HCT116 (cell line): ENCODE data around the gene R3HDML. TPM values are rescaled to one million over a fixed set of nuclear protein-coding genes. Genes with fewer than 3 reads are reported as not detected.

Experiments
- ATAC-seq: fragments of 200-7000 bp; cut with Tn5 transposase; 2 replicates; pipeline ENCODE4 v1.9.1; 2020; ENCODE audit warnings: mild to moderate bottlenecking, moderate library complexity
- BruUV-seq: library from RNA; stranded (reverse); fragments of 400-500 nt; replicated peaks from 2 replicates; lab custom pipeline; 2021; lab: Mats Ljungman, UMichigan
- CTCF ChIA-PET: fragments of 300-600 bp; sonication (Branson Sonifier 250); formaldehyde crosslinking; loops from one replicate; lab custom pipeline; 2021; ENCODE audit warnings: antibody characterized with exemption; lab: Charles Lee
- POLR2A ChIA-PET: fragments of 300-600, 350-600 bp; sonication (Branson Sonifier 250); formaldehyde crosslinking; loops from one replicate; lab custom pipeline; 2021; ENCODE audit warnings: antibody characterized with exemption; lab: Charles Lee
- RAD21 ChIA-PET, 2 experiments: fragments of 300-600 bp; sonication (Branson Sonifier 250); formaldehyde crosslinking; loops; one replicate each; lab custom pipeline; 2023; ENCODE audit warnings: low total read pairs in 2 of 2; ENCODE audit not compliant: uncharacterized antibody in 2 of 2, unreplicated experiment in 2 of 2, low non-redundant PET in 1 of 2; lab: Charles Lee
- DNase-seq: peaks from one replicate; pipeline ENCODE4 v3.0.0-alpha.2; 2010; ENCODE audit warnings: low read depth, low spot score
- H2AFZ ChIP-seq: fragments of 200-600 bp; shearing (Covaris generic), sonication (generic); 2 replicates; pipeline ENCODE4 v1.6.1; 2017; ENCODE audit warnings: low read depth, mixed run types, mixed read lengths, antibody characterized with exemption, low read length; ENCODE audit not compliant: poor library complexity, severe bottlenecking
- H3K27ac ChIP-seq: 2 replicates; pipeline ENCODE4 v1.5.1; 2012; ENCODE audit warnings: low read depth, low read length
- H3K27me3 ChIP-seq: fragments of 200-600 bp; sonication (generic); 2 replicates; pipeline ENCODE4 v1.6.1; 2016; ENCODE audit warnings: mixed run types, low read length, mixed read lengths; ENCODE audit not compliant: insufficient read depth
- H3K36me3 ChIP-seq, 2 experiments: fragments of 200-500 bp in 1 of 2; fragments of 200-600 bp in 1 of 2; sonication (Bioruptor generic) in 1 of 2; sonication (generic) in 1 of 2; 2 replicates each; pipeline versions ENCODE4 v1.5.1 to v1.6.1; 2014 to 2016; ENCODE audit warnings: low read length in 2 of 2, inconsistent platforms in 1 of 2, mixed read lengths in 1 of 2, mixed run types in 1 of 2; ENCODE audit not compliant: insufficient read depth in 2 of 2, control insufficient read depth in 1 of 2
- H3K4me1 ChIP-seq, 2 experiments: fragments of 200-600 bp in 1 of 2; sonication (generic) in 1 of 2; 2 replicates each; pipeline versions ENCODE4 v1.5.1 to v1.6.1; 2012 to 2017; ENCODE audit warnings: low read length in 2 of 2, inconsistent platforms in 1 of 2, mild to moderate bottlenecking in 1 of 2, mixed read lengths in 1 of 2, mixed run types in 1 of 2, moderate library complexity in 1 of 2; ENCODE audit not compliant: insufficient read depth in 2 of 2, control insufficient read depth in 1 of 2
- H3K4me2 ChIP-seq: fragments of 200-600 bp; sonication (generic); 2 replicates; pipeline ENCODE4 v1.6.1; 2017; ENCODE audit warnings: mixed run types, low read length, mixed read lengths
- H3K4me3 ChIP-seq, 2 experiments: fragments of 200-600 bp in 1 of 2; sonication (generic) in 1 of 2; replicated peaks in 1 of 2; 2 replicates each; pipeline ENCODE4 v1.5.1; 2011 to 2016; ENCODE audit warnings: low read length in 2 of 2, control low read depth in 1 of 2, low read depth in 1 of 2, mild to moderate bottlenecking in 1 of 2, mixed read lengths in 1 of 2, mixed run types in 1 of 2
- H3K79me2 ChIP-seq: fragments of 200-600 bp; sonication (generic); 2 replicates; pipeline ENCODE4 v1.6.1; 2017; ENCODE audit warnings: mild to moderate bottlenecking, mixed run types, low read length, moderate library complexity, mixed read lengths; ENCODE audit not compliant: insufficient read depth
- H3K9ac ChIP-seq: fragments of 200-600 bp; sonication (generic); 2 replicates; pipeline ENCODE4 v1.6.1; 2016; ENCODE audit warnings: low read length, mixed read lengths
- H3K9me2 ChIP-seq: fragments of 200-600 bp; sonication (generic), shearing (Covaris generic); 2 replicates; pipeline ENCODE4 v1.6.1; 2017; ENCODE audit warnings: mixed run types, mild to moderate bottlenecking, moderate library complexity; ENCODE audit not compliant: insufficient read depth
- H3K9me3 ChIP-seq, 2 experiments: fragments of 200-500 bp in 1 of 2; fragments of 200-600 bp in 1 of 2; sonication (Bioruptor generic) in 1 of 2; sonication (generic) in 1 of 2; 2 replicates each; pipeline ENCODE4 v1.6.1; 2014 to 2017; ENCODE audit warnings: low read length in 2 of 2, mixed read lengths in 2 of 2, inconsistent platforms in 1 of 2, low read depth in 1 of 2, mild to moderate bottlenecking in 1 of 2, mixed run types in 1 of 2, moderate library complexity in 1 of 2; ENCODE audit not compliant: control insufficient read depth in 1 of 2, insufficient read depth in 1 of 2
- H4K20me1 ChIP-seq: fragments of 200-600 bp; sonication (generic), shearing (Covaris generic); 2 replicates; pipeline ENCODE4 v1.6.1; 2017; ENCODE audit warnings: mixed run types, mild to moderate bottlenecking, moderate library complexity; ENCODE audit not compliant: insufficient read depth
- CEBPB ChIP-seq: IDR thresholded peaks from 2 replicates; pipeline ENCODE4 v1.6.1; 2012; ENCODE audit warnings: low read depth
- EZH2 ChIP-seq: fragments of 200-600 bp; sonication (generic); IDR thresholded peaks from 2 replicates; pipeline ENCODE4 v1.6.1; 2017; ENCODE audit warnings: antibody characterized with exemption, mixed run types
- EZH2phosphoT487 ChIP-seq: fragments of 200-600 bp; IDR thresholded peaks from 2 replicates; pipeline ENCODE4 v1.6.1; 2018; ENCODE audit warnings: antibody characterized with exemption, borderline replicate concordance
- JUND ChIP-seq: IDR thresholded peaks from 2 replicates; pipeline ENCODE4 v1.6.1; 2012
- POLR2A ChIP-seq: IDR thresholded peaks from 2 replicates; pipeline ENCODE4 v1.7.0; 2011; ENCODE audit warnings: borderline replicate concordance; ENCODE audit not compliant: insufficient read depth, insufficient read length; ENCODE audit errors: extremely low read depth
- POLR2AphosphoS5 ChIP-seq: IDR thresholded peaks from 2 replicates; pipeline ENCODE4 v1.6.1; 2011; ENCODE audit warnings: mild to moderate bottlenecking, low read depth, low read length, moderate library complexity
- RAD21 ChIP-seq: IDR thresholded peaks from 2 replicates; pipeline ENCODE4 v1.6.1; 2012; ENCODE audit warnings: low read depth, mild to moderate bottlenecking
- SIN3A ChIP-seq: IDR thresholded peaks from 2 replicates; pipeline ENCODE4 v1.6.1; 2012; ENCODE audit warnings: low read depth
- SP1 ChIP-seq: IDR thresholded peaks from 2 replicates; pipeline ENCODE4 v1.6.1; 2012; ENCODE audit warnings: low read depth
- SRF ChIP-seq: IDR thresholded peaks from 2 replicates; pipeline ENCODE4 v1.6.1; 2012; ENCODE audit warnings: low read depth
- TCF7L2 ChIP-seq: IDR thresholded peaks from 2 replicates; pipeline ENCODE4 v1.7.0; 2011; ENCODE audit warnings: borderline replicate concordance, inconsistent platforms; ENCODE audit not compliant: insufficient read depth, insufficient read length; ENCODE audit errors: extremely low read depth
- ZFX ChIP-seq: fragments of 450-650 bp; IDR thresholded peaks from 2 replicates; pipeline ENCODE4 v1.6.1; 2017
- ZNF274 ChIP-seq: fragments of 200-500 bp; sonication (Bioruptor generic); IDR thresholded peaks from 2 replicates; pipeline ENCODE4 v1.6.1; 2014; ENCODE audit warnings: mild to moderate bottlenecking, low read depth, low read length, inconsistent platforms
- intact Hi-C: fragments of 100-400 bp; cut with micrococcal nuclease; formaldehyde crosslinking; loops from 2 replicates; pipeline ENCODE4 v1.10.0; 2022
- total RNA-seq: library from RNA; stranded (reverse); gene quantifications from one replicate; pipeline ENCODE4 v1.2.1, GENCODE V29; 2021; ENCODE audit not compliant: unreplicated experiment
- TF ChIP-seq, protein P1 (sequence below): IDR thresholded peaks from 2 replicates; pipeline ENCODE4 v1.6.1; 2011; ENCODE audit warnings: mild to moderate bottlenecking, low read length, moderate library complexity; ENCODE audit not compliant: insufficient replicate concordance; ENCODE audit errors: extremely low read depth
- TF ChIP-seq, protein P2 (sequence below): IDR thresholded peaks from 2 replicates; pipeline ENCODE4 v1.6.1; 2012
- TF ChIP-seq, protein P3 (sequence below), 3 experiments: fragments of 200-600 bp in 1 of 3; sonication (generic) in 1 of 3; IDR thresholded peaks in 2 of 3; conservative IDR thresholded peaks in 1 of 3; 2 replicates each; pipeline ENCODE4 v1.5.1; 2012 to 2017; ENCODE audit warnings: low read depth in 2 of 3, low read length in 2 of 3, antibody characterized with exemption in 1 of 3, borderline replicate concordance in 1 of 3, control low read depth in 1 of 3, mild to moderate bottlenecking in 1 of 3, mixed read lengths in 1 of 3, mixed run types in 1 of 3, moderate library complexity in 1 of 3; ENCODE audit not compliant: insufficient read depth in 1 of 3

The R3HDML gene
- total RNA-seq, 1 experiment from 2014 or later: not detected

DNA sequence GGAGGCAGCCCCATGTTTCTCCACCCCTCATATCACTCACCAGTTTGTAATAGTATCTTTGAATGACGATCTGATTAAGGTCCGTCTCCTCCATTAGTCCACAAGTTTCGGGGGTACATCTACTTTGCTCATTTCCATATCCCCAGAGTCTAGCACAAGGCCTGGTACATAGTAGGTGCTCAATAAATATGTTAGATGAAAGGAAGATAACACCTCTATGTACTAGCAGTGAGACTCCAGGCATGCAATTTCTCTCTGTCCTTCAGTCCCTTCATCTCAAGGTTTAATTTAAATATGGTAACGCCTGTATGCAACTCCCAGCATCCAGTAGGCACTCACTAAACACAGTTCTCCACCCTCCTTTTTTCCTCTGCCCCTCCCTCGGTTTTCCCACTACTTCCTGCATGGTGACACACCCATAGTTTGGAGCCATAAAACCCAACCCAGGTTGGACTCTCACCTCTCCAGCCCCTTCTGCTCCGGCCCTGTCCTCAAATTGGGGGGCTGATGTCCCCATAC, 18.2 kb downstream of the R3HDML start:
- peak; percentile 84 for ATAC-seq
- Histone ChIP-seq H3K9me3 (no peaks in the 10 kb centered on the region), H3K4me3 (peak overlapping the region; percentile 53 to 59), H3K36me3 (no peaks in the 10 kb centered on the region), H4K20me1 (no peaks in the 10 kb centered on the region), H3K9me2 (no peaks in the 10 kb centered on the region), H3K9ac (peak overlapping the region; percentile 48), H3K4me2 (peak overlapping the region; percentile 72), H3K4me1 (peaks cover 0 to 11% of the 10 kb centered on the region in 2 experiments; a peak in 3 of 4 replicates), H3K79me2 (no peaks in the 10 kb centered on the region), H3K27ac (no peak overlapping the region; the same call in 1 of the 2 replicates), H2AFZ (no peak overlapping the region), H3K27me3 (no peaks in the 10 kb centered on the region)
- DNase-seq: peak; percentile 27
- no TSS peak for BruUV-seq
- POLR2A ChIA-PET: no interaction called here
- intact Hi-C loops: no loop called here
- RAD21 ChIA-PET: no interaction called here
- CTCF ChIA-PET: interaction anchor here (1.4 kb wide), 1 partner anchor 138 kb away, joined by 3 read pairs; no protein-coding TSS in a partner anchor
- TF ChIP-seq SRF: no peak
- no peak for TF ChIP-seq POLR2A
- no peak for TF ChIP-seq SIN3A
- no peak for TF ChIP-seq EZH2phosphoT487
- no peak for TF ChIP-seq SP1
- TF ChIP-seq, protein P1, sequence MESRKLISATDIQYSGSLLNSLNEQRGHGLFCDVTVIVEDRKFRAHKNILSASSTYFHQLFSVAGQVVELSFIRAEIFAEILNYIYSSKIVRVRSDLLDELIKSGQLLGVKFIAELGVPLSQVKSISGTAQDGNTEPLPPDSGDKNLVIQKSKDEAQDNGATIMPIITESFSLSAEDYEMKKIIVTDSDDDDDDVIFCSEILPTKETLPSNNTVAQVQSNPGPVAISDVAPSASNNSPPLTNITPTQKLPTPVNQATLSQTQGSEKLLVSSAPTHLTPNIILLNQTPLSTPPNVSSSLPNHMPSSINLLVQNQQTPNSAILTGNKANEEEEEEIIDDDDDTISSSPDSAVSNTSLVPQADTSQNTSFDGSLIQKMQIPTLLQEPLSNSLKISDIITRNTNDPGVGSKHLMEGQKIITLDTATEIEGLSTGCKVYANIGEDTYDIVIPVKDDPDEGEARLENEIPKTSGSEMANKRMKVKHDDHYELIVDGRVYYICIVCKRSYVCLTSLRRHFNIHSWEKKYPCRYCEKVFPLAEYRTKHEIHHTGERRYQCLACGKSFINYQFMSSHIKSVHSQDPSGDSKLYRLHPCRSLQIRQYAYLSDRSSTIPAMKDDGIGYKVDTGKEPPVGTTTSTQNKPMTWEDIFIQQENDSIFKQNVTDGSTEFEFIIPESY: no peak
- no peak for TF ChIP-seq JUND
- TF ChIP-seq, protein P2, sequence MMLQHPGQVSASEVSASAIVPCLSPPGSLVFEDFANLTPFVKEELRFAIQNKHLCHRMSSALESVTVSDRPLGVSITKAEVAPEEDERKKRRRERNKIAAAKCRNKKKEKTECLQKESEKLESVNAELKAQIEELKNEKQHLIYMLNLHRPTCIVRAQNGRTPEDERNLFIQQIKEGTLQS: no peak
- no peak for TF ChIP-seq CEBPB
- TF ChIP-seq RAD21: no peak
- no peak for TF ChIP-seq TCF7L2
- TF ChIP-seq ZFX: no peak
- no peak for TF ChIP-seq ZNF274
- TF ChIP-seq EZH2: no peak
- no peak for TF ChIP-seq POLR2AphosphoS5
- TF ChIP-seq, protein P3, sequence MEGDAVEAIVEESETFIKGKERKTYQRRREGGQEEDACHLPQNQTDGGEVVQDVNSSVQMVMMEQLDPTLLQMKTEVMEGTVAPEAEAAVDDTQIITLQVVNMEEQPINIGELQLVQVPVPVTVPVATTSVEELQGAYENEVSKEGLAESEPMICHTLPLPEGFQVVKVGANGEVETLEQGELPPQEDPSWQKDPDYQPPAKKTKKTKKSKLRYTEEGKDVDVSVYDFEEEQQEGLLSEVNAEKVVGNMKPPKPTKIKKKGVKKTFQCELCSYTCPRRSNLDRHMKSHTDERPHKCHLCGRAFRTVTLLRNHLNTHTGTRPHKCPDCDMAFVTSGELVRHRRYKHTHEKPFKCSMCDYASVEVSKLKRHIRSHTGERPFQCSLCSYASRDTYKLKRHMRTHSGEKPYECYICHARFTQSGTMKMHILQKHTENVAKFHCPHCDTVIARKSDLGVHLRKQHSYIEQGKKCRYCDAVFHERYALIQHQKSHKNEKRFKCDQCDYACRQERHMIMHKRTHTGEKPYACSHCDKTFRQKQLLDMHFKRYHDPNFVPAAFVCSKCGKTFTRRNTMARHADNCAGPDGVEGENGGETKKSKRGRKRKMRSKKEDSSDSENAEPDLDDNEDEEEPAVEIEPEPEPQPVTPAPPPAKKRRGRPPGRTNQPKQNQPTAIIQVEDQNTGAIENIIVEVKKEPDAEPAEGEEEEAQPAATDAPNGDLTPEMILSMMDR (IDR thresholded peaks at IDR 0.05 in 2 of 3, conservative IDR thresholded peaks at IDR 0.05 in 1 of 3; ENCODE audit: borderline replicate concordance in 1 of 3, insufficient read depth in 1 of 3, low read depth in 2 of 3, low read length in 2 of 3): no peak
